Measurements from ENCODE around the gene RDX. TPM values are rescaled to one million over a fixed set of nuclear protein-coding genes. Genes with fewer than 3 reads are reported as not detected.

RDX gene
- total and polyA plus RNA-seq, 2 of the 13 experiments (the other 11 are each of a cell fraction or from before 2014, with no cell fraction given) = 20.7 to 63.1 TPM

GRCh38 chr11:110147962-110148709 lies 148.3 kb downstream of the RDX start:
- Histone ChIP-seq H3K36me3 (replicated peaks in 1 of 2; ENCODE audit: control insufficient read depth in 1 of 2, insufficient read depth in 2 of 2, low read length in 2 of 2) (no peaks in the 10 kb centered on the region), H3K9me3 (ENCODE audit: low read length) (no peaks in the 10 kb centered on the region), H4K20me1 (ENCODE audit: insufficient read depth, low read length) (no peaks in the 10 kb centered on the region), H3K27ac (ENCODE audit: extremely low read length, insufficient read depth, low read length) (no peak overlapping the region), H3K79me2 (ENCODE audit: insufficient read depth, low read length) (no peaks in the 10 kb centered on the region), H3K27me3 (ENCODE audit: control insufficient read depth in 1 of 2, insufficient read depth in 2 of 2, low read length in 2 of 2) (no peaks in the 10 kb centered on the region), H3K4me2 (ENCODE audit: low read depth, low read length) (no peak overlapping the region), H2AFZ (ENCODE audit: low read length) (no peak overlapping the region), H3K4me3 (replicated peaks in 1 of 3; ENCODE audit: insufficient read depth in 1 of 3, low read depth in 2 of 3, low read length in 3 of 3) (no peak overlapping the region), H3K9ac (ENCODE audit: insufficient read depth, low read depth, low read length) (no peak overlapping the region), H3K4me1 (ENCODE audit: insufficient read depth, low read length) (no peaks in the 10 kb centered on the region)
- intact Hi-C loops (cut with micrococcal nuclease; ENCODE audit: unreplicated experiment) = no loop called here
- FAIRE-seq (no peak), ATAC-seq (no peak), DNase-seq (ENCODE audit: low spot score) (no peak)
- 96% methylated on average over 3 of the region's 3 CpGs for WGBS (ENCODE audit: low lambda C conversion rate)
- BruUV-seq (replicated peaks) = no TSS peak
- in situ Hi-C loops (cut with HindIII; ENCODE audit: extremely low pct_ligation_motif_present, low pct_unique_long_range_greater_than_20kb) = no loop called here
- CTCF ChIA-PET (ENCODE audit: low intra/inter-chr PET ratio, low total read pairs) = no interaction called here
- POLR2A ChIA-PET = no interaction called here
- TF ChIP-seq ZNF24 (IDR thresholded peaks at IDR 0.05) (no peak), FOXO4 (CRISPR knock-in tag; conservative IDR thresholded peaks at IDR 0.05) (no peak), MAFF (IDR thresholded peaks at IDR 0.05; ENCODE audit: low read depth, low read length) (no peak), SYNCRIP (IDR thresholded peaks at IDR 0.05; ENCODE audit: insufficient read depth, low read depth, low read length) (no peak), KIAA2018 (CRISPR knock-in tag; IDR thresholded peaks at IDR 0.05; ENCODE audit: borderline replicate concordance) (no peak), ZFP62 (CRISPR knock-in tag; IDR thresholded peaks at IDR 0.05) (no peak), SMARCC2 (IDR thresholded peaks at IDR 0.05) (no peak), ZBTB38 (CRISPR knock-in tag; IDR thresholded peaks at IDR 0.05) (no peak), CENPX (CRISPR knock-in tag; IDR thresholded peaks at IDR 0.05) (no peak), TFDP1 (CRISPR knock-in tag; IDR thresholded peaks at IDR 0.05; ENCODE audit: borderline replicate concordance) (no peak), TARDBP (CRISPR knock-in tag; IDR thresholded peaks at IDR 0.05) (no peak), SCMH1 (CRISPR knock-in tag; IDR thresholded peaks at IDR 0.05; ENCODE audit: borderline replicate concordance) (no peak)

All from HepG2 (cell line).